OCI-LY3 (cell line): ENCODE data around the gene ANK3.

Source experiments
- EZH2phosphoT487 ChIP-seq: fragments of 200-600 bp; shearing (Covaris generic); IDR thresholded peaks from 2 replicates; pipeline ENCODE4 v1.6.1; 2018; ENCODE audit warnings: antibody characterized with exemption, mixed run types, low read depth
- TF ChIP-seq, protein P1 (sequence below): fragments of 200-600, 300-600 bp; sonication (generic); IDR thresholded peaks from 2 replicates; pipeline ENCODE4 v1.5.1; 2014; ENCODE audit warnings: antibody characterized with exemption, low read length, low read depth

DNA sequence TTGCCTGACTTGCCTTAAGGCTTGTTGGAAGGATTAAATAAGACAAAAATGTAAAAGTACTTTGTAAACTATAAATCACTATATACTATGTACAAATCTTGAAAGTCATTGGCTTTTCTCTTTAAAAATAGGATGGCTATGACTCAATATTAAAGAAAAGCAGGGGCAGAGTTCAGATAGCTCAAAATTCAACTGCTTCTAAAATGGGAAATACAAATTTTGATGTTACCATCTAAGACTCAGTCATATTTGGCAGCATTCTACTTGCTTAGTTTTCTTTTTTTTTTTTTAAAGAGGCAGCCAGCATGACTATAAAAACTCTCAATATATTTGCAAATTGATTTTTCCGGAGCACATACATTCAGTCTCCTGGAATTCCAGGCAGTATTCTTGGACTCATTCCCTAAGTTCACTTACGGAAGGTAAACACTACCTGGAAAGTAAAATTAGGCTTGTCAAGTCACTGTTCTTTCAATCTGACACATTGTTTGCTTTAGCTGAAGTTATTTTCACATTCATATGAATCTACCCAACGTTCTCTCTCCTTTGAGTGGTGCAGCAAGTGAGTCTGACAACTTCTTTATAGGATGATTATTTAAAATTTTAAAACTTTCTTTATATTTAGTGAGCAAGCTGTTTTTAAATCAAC, 349.5 kb downstream of the ANK3 start:
- TF ChIP-seq, protein P1, sequence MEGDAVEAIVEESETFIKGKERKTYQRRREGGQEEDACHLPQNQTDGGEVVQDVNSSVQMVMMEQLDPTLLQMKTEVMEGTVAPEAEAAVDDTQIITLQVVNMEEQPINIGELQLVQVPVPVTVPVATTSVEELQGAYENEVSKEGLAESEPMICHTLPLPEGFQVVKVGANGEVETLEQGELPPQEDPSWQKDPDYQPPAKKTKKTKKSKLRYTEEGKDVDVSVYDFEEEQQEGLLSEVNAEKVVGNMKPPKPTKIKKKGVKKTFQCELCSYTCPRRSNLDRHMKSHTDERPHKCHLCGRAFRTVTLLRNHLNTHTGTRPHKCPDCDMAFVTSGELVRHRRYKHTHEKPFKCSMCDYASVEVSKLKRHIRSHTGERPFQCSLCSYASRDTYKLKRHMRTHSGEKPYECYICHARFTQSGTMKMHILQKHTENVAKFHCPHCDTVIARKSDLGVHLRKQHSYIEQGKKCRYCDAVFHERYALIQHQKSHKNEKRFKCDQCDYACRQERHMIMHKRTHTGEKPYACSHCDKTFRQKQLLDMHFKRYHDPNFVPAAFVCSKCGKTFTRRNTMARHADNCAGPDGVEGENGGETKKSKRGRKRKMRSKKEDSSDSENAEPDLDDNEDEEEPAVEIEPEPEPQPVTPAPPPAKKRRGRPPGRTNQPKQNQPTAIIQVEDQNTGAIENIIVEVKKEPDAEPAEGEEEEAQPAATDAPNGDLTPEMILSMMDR, result no peak
- TF ChIP-seq EZH2phosphoT487, result no peak
